ENCODE data around the gene HOXD3.

The HOXD3 gene

DNA sequence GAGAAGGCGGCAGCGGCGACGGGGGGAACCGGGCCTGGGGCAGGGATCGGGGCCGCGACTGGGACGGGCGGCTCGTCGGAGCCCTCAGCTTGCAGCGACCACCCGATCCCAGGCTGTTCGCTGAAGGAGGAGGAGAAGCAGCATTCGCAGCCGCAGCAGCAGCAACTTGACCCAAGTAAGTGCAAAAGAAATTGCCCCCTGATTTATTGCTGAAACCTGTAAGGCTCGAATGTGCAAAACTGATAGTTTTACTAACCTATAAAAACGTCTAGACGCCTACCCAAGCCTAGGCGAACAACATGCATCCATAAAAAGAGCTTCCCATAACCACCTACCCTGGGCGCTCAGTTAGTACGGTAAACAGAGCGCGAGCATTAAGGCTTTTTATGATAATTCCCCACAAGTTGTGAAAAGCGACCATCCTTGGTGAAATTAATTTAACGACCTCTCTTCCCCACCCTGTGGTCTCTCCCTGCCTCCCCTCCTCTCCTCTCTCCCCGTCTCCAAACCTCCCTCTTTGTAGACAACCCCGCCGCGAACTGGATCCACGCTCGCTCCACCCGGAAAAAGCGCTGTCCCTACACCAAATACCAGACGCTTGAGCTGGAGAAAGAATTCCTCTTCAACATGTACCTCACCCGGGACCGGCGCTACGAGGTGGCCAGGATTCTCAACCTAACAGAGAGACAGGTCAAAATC lies 33.5 kb upstream of the HOXD3 start:
- TF ChIP-seq, protein P1, sequence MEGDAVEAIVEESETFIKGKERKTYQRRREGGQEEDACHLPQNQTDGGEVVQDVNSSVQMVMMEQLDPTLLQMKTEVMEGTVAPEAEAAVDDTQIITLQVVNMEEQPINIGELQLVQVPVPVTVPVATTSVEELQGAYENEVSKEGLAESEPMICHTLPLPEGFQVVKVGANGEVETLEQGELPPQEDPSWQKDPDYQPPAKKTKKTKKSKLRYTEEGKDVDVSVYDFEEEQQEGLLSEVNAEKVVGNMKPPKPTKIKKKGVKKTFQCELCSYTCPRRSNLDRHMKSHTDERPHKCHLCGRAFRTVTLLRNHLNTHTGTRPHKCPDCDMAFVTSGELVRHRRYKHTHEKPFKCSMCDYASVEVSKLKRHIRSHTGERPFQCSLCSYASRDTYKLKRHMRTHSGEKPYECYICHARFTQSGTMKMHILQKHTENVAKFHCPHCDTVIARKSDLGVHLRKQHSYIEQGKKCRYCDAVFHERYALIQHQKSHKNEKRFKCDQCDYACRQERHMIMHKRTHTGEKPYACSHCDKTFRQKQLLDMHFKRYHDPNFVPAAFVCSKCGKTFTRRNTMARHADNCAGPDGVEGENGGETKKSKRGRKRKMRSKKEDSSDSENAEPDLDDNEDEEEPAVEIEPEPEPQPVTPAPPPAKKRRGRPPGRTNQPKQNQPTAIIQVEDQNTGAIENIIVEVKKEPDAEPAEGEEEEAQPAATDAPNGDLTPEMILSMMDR (IDR thresholded peaks at IDR 0.05) = no peak
- no peak for DNase-seq
- Histone ChIP-seq H3K4me3 (peak overlapping the region; percentile 51 to 57), H3K4me1 (peaks cover 0 to 29% (median 20%) of the 10 kb centered on the region in 4 donors), H3K9me3 (no peaks in the 10 kb centered on the region), H3K27me3 (peaks cover 8 to 85% of the 10 kb centered on the region in 2 donors), H3K36me3 (no peaks in the 10 kb centered on the region), H3K27ac (peak overlapping the region in 1 of 2 donors; percentile 54)
- intact Hi-C loops (cut with DNase I; ENCODE audit: low total_unique reads) = no loop called here

DNA sequence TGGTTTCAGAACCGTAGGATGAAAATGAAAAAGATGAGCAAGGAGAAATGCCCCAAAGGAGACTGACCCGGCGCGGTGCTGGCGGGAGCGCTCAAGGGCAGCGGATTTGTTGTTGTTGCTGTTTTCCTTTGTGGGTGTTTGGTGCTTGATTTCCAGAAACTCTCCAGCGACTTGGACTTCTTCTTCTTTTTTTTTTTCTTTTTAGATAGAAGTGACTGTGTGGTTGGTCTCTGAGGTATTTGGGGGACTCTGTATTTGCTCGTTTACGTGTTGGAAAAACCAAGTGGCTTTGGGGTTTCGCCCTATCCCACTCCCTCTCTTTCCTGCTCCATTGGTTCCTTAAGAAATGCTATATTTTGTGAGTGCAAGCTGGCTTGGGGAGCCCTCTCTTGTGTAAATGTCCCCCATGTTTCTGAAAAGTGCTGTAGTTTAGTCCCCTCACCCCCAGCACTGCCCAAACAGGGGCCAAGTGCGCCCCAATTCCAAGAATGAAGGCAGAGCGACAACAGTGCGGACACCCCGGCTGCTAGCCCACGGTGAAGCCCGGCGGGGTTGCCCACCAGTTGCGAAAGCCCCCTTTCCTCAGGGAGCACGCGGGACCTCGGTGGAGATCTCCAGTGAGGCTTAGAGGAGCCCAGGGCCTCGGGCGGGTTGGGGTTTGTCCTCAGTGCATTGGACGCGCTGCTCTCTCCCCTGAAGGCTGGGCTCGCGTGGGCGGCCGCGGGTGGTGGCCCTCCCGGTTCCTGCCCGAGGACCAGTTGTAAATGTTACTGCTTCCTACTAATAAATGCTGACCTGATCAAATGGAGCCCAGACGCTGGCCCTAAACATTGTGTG lies 32.8 kb upstream of the HOXD3 start:
- H3K36me3 ChIP-seq = no peaks in the 10 kb centered on the region
- intact Hi-C loops (cut with DNase I; ENCODE audit: low total_unique reads) = no loop called here
- no peaks in the 10 kb centered on the region for H3K9me3 ChIP-seq
- peaks cover 0 to 36% (median 28%) of the 10 kb centered on the region in 4 donors for H3K4me1 ChIP-seq
- H3K27ac ChIP-seq = no peak overlapping the region
- TF ChIP-seq, protein P1 (IDR thresholded peaks at IDR 0.05) = no peak
- DNase-seq = no peak
- peak overlapping the region; percentile 51 to 57 for H3K4me3 ChIP-seq
- peaks cover 8 to 85% of the 10 kb centered on the region in 2 donors for H3K27me3 ChIP-seq

DNA sequence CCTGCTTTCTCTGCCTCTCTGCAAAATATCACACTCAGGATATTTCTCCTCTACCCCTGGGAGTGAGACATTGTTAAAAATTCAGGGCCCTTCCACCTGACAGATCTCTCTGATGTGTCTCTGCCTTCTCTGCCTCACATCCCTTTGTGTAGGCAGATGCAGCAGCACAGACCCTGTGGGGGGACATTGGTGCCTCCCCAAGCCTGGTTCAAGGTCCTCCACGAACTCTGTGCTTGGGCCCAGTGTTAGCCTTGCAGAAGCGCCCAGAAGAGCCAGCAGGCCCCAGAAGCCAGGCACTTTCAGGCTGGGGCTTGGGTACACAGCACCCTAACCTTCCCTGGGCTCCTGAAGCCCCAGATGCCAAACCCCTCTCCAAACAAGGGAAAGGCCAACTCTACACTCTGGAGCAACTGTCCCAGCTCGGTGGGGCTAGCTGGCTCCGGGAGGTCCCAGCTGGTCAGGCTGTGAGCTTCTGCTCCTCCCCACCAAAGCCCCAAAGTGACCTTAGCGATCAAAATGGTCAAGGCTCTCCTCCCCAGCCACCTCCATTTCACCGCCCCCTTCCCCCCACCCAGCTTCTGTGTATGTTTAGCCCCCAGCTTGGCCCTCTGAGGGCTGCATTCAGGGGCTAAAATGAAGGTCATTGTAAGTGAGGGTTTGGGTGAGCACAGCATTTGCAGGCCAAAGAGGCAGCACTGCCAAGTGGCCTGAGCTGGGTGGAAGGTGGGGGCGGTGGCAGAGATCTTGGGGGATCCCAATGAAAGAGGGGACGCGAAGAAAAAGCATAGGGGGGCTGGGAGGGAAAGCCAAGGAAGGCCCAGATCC lies 31.9 kb upstream of the HOXD3 start:
- DNase-seq = no peak

GRCh38 chr2:176125772-176126054 lies 31.4 kb upstream of the HOXD3 start:
- Histone ChIP-seq H3K4me3 (no peak overlapping the region), H3K4me1 (peaks cover 0 to 50% (median 34%) of the 10 kb centered on the region in 4 donors), H3K27me3 (peaks cover 8 to 83% of the 10 kb centered on the region in 2 donors), H3K36me3 (no peaks in the 10 kb centered on the region), H3K9me3 (no peaks in the 10 kb centered on the region), H3K27ac (no peak overlapping the region)
- TF ChIP-seq, protein P1 (IDR thresholded peaks at IDR 0.05) = no peak
- DNase-seq = no peak
- intact Hi-C loops (cut with DNase I; ENCODE audit: low total_unique reads) = loop anchor here (5.0 kb wide), 2 partner anchors 332 to 512 kb away; no protein-coding TSS in a partner anchor

More for the DNA sequence above, 31.9 kb upstream of the HOXD3 start:
- Histone ChIP-seq H3K4me3 (no peak overlapping the region), H3K27me3 (peaks cover 8 to 83% of the 10 kb centered on the region in 2 donors), H3K36me3 (no peaks in the 10 kb centered on the region), H3K4me1 (peaks cover 0 to 45% (median 32%) of the 10 kb centered on the region in 4 donors), H3K27ac (no peak overlapping the region), H3K9me3 (no peaks in the 10 kb centered on the region)
- intact Hi-C loops (cut with DNase I; ENCODE audit: low total_unique reads) = loop anchor here (5.0 kb wide), 2 partner anchors 332 to 512 kb away; no protein-coding TSS in a partner anchor
- TF ChIP-seq, protein P1 (IDR thresholded peaks at IDR 0.05) = no peak
